HG03565 (cell line): ENCODE results near the gene HAUS7.

Source experiments
- ATAC-seq: cut with Tn5 transposase; IDR thresholded peaks from one replicate; pipeline ENCODE4 v1.9.1; 2021; ENCODE audit warnings: mild to moderate bottlenecking, moderate library complexity; ENCODE audit not compliant: unreplicated experiment

HAUS7 gene

DNA sequence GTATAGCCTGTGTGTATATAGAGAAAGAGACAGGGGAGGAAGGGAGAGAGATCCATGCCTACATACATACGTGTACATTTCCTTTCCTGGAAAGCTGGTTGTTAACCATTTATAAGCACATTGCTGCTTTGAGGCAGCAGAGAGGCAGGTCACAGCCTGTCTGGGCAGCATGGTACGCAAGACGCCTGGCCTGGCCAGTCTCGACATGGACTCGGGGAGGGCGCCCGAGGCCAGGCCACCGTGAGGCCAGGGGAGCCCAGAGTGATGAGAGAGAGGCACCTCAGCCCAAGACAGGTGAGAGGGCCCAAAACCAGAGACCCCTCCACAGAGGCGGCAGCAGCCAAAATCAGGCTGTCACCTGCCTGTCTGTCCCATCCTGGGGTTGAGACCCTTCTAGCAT, 28.4 kb downstream of the HAUS7 start:
- no peak for ATAC-seq

GRCh38 chrX:153441296-153441695, 29.1 kb downstream of the HAUS7 start:
- no peak for ATAC-seq

DNA sequence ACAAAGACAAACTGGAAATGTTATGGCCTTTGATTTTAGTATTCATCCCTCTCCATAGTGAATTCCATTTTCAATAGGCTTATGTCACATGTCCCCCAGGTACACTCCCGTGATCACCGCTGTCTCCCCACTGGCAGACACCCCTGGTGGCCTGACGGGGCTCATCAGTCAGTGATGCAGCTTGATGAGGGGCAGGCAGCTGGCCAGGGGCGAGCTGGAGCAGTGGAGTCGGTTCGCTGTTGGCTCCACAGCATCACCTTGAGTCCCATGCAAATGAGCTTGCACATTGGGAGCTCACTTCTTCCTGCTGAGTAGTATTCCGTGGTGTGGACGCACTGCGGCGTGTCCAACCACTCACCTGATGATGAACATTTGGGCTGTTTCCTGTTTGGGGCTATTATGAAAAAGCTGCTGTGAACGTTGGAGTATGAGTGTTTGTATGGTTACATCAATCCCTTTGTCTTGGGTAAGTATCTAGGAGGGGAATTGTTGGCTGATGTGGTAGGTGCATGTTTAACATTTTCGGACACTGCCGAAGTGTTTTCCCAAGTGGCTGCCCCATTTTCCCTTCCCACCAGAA, 29.7 kb downstream of the HAUS7 start:
- no peak for ATAC-seq

DNA sequence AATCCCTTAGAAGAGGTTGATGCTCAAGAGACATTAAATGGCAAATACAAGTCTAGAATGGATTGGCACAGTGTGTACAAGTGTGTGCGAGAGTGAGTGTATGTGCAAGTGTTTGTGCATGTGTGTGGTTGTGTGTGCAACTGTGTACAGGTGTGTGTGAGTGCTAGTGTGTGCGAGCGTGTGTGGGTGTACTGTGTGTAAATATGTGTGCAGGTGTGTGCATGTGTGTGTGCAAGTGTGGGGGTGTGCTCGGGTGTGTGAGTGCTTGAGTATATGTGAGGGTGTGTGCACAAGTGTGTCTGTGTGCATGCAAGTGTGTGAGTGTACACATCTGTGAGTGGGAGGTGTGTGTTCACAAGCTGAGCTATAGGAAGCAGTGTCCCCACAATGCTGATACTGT, 30.4 kb downstream of the HAUS7 start:
- ATAC-seq = no peak

GRCh38 chrX:153438532-153438931, 31.8 kb downstream of the HAUS7 start:
- no peak for ATAC-seq

- no peak for ATAC-seq
Observed at GRCh38 chrX:153435845-153436244, 34.5 kb downstream of the HAUS7 start.

GRCh38 chrX:153434801-153435200, 35.6 kb downstream of the HAUS7 start:
- ATAC-seq = no peak

DNA sequence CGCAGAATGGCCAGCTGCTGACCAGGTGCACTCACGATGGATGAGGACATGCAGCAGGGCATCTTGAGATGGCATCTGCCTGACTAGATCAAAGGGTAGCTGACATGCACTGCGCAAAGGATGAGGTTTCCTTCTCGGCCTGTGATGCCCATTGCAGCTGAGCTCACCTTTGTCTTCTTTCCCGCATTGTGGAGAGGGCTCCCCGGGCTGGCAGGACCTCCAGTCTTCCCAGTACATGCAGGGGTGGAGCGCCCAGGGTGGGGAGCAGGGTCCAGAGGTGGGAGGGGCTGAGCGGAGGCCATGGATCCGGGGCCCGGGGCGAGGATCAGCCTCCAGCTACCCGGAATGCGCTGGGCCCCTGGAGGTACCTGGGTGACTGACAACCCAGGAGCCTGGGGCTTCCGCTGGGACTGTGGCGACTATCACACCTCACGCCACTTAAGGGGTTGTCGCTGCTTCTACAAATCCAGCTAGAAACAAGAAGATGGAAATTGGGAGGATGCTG, 36.5 kb downstream of the HAUS7 start:
- ATAC-seq = no peak

- no peak for ATAC-seq
Observed at GRCh38 chrX:153433161-153433680, 37.2 kb downstream of the HAUS7 start.

DNA sequence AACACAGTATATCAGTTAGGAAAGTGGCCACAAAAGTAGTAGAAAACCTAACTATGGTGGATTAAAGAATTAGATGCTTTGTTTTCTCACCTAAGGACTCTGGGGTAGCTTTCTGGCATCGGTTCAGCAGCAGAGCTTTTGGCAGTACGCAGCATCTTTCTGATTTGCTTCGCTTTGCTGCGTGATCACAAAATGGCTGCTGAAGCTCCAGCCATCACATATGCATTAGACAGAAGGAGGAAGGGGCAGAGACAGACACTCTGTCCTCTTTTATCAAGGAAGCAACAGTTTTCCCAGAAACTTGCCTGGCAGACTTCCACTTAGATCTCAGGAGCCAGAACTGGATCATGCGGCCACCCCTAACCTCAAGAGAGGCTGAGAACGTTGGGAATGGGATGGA, 39.6 kb downstream of the HAUS7 start:
- no peak for ATAC-seq

GRCh38 chrX:153426204-153426603, 44.2 kb downstream of the HAUS7 start:
- no peak for ATAC-seq

GRCh38 chrX:153423652-153424051, 46.7 kb downstream of the HAUS7 start:
- no peak for ATAC-seq

GRCh38 chrX:153421856-153422255, 48.5 kb downstream of the HAUS7 start:
- ATAC-seq = no peak

GRCh38 chrX:153420851-153421599, 49.4 kb downstream of the HAUS7 start:
- ATAC-seq = no peak

- ATAC-seq = no peak
Observed at GRCh38 chrX:153417637-153418036, 52.7 kb downstream of the HAUS7 start.

- no peak for ATAC-seq
Observed at GRCh38 chrX:153416781-153417450, 53.5 kb downstream of the HAUS7 start.

DNA sequence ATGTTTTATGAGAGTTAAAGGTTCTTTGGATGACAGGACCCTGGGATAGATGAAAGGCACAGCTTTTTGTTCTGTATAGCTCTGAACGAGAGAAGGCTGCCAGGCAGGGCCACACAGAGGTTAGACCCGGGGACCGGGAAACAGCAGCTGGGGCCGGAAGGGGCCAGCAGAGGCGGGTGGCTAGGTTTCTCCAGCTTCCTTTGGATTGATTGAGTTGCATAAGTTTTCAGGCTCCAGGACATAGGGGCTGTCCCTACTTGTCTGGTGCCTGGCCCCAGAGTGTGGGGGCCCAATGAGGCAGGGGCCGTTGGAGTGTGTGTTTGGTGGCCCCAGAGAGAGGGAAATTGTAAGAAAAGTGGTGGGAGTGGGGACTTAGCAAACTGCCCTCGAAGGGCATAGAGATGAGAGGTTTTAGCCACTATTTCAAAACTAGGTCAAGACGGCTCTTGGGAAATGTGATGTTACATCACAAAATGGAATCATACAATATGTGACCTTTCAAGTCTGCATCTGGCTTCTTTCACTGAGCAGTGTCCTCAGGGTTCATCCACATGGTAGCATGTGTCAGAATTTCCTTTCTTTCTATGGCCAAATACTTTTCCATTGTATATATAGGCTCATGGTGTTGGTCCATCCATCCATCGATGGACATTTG, 55.4 kb downstream of the HAUS7 start:
- no peak for ATAC-seq

DNA sequence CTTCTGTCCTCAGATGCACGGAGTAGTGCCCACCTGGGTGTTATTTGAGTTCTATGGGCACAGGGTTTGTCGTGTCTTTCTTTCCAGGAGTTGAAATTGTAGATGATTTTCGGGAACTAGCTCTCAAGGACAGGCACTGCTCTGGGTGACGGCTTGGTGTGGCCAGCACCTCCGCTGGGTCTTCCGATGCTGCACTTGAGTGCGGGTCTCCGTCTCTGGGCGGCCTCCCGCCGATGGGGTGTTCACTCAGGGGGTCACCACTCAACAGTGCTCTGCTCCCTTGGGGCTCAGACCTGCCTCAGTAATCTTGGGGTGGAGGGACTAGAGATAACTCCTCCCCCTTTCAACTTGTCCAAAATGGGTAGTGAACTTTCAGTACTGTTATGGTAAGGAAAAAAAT, 56.6 kb downstream of the HAUS7 start:
- no peak for ATAC-seq

DNA sequence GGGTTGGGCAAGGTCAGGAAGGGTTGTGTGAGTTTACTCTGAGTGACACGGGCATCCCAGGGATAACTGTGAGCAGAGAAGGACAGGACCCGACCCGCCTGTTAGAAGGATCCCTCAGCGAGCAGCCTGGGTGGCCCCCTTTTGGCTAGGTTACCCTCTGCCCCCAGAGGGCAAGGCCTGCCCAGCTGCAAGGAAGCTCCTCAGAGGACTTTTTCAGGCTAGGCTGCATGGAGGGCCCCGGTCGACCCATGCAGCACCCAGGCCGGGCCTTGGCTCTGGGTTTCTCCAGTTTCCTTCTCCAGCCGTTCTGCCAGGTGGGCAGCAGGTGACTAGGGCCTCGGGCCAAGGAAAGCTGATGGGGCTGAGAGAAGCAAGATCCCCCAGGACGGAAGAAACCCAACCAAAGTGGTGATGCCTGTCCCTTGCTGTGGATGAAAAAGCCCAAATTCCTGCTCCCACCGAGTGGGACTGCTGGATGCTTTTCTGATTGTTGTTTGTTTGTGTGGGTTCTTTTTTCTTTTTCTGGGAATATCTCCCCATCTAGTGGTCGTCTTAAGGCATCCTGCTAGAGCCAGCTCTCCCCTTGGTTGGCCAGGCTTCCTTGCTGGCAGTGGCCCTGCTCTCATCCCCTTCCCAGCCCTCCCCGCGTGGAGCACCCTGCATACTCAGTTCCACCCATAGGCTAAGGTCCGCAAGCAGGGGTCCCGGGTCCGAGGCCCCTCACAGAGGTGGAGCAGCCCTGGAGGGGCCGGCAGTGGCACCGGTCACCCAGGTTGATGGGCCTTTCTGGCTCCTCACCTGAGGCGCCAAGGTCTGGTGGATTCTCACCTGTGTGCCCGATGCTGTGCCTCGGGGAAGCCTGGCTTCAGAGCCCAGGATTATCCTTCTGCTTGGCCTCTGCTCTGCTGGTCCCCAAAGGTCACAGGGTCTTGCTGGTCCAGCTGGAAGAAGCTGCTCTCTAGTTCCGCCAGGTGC, 57.3 kb downstream of the HAUS7 start:
- ATAC-seq = no peak

DNA sequence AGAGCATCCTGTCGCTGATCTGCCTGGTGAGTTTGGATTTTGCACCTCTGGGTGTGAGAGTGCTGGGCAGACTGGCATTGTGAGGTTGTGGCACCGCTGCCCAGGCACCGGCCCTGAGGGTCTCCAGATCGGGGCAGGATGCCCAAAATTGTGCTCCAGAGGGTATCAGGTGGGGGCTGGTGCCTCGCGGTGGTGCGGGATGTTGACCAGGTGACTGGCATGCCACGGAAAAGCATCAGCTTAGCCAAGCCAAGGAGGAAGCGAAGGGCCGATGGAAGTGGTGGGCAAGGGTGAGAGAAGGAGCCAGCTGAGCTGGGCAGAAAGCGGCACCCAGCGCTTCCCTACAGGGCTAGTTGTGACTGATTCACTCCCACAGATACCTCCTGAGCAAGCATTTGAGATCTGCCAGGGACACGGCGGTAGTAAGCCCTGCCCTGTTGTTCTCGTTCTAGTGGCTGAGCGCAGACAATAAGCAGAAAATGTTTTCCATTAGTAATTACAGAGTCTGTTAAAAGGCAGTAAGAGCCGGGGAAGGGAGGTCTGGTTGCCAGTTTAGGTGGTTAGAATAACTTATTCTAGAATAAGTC, 58.3 kb downstream of the HAUS7 start:
- ATAC-seq = no peak
